ENCODE data around the gene INO80D. TPM values are rescaled to one million over a fixed set of nuclear protein-coding genes. Genes with fewer than 3 reads are reported as not detected.

The INO80D gene
- total RNA-seq, 1 experiment from 2014 or later = 46.0 TPM

DNA sequence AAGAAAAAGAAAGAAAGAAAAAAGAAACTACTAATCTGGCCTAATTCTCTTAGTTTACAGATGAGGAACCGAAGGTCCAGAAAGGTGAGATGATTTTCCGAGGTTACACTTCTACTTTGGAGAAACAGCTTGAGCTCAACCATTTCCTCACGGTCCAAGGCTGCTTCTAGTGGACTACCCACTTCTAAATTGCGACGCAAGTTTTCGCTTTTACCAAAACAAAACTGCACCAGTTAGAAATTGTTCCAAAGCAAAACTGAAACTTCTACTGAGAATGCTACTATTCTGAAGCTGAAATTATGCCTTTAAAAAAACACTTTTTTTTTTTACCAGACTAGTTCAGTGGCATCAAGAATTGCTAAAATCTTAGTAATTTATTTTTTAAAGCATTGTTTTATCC, 101.6 kb downstream of the INO80D start:
- no peak overlapping the region for H3K27ac Mint-ChIP-seq
- Histone ChIP-seq H2BK120ac (ENCODE audit: low read depth, low read length, poor library complexity, severe bottlenecking) (no peak overlapping the region), H3K79me1 (ENCODE audit: insufficient read depth, low read depth, low read length, poor library complexity, severe bottlenecking) (no peaks in the 10 kb centered on the region), H4K91ac (ENCODE audit: insufficient read length, low read depth, low read length) (no peak overlapping the region), H3T11ph (ENCODE audit: low read length) (no peak overlapping the region), H3K27ac (ENCODE audit: insufficient read length, low read depth, low read length) (no peak overlapping the region), H2BK20ac (ENCODE audit: low read depth, low read length, poor library complexity, severe bottlenecking) (no peak overlapping the region), H2BK12ac (ENCODE audit: insufficient read length, low read depth, low read length) (no peak overlapping the region), H3K9me3 (ENCODE audit: control insufficient read depth, low read depth, low read length) (no peaks in the 10 kb centered on the region), H3K4ac (ENCODE audit: low read depth, low read length) (no peak overlapping the region), H3K18ac (ENCODE audit: insufficient read length, low read depth, low read length) (no peak overlapping the region), H3K23ac (ENCODE audit: insufficient read length, low read depth, low read length) (no peak overlapping the region), H2BK15ac (ENCODE audit: low read depth, low read length) (no peak overlapping the region), H3K23me2 (ENCODE audit: insufficient read length, low read depth, low read length, poor library complexity, severe bottlenecking) (no peaks in the 10 kb centered on the region), H3K27me3 (ENCODE audit: insufficient read depth, low read length) (no peaks in the 10 kb centered on the region), H3K14ac (ENCODE audit: insufficient read depth, low read length) (no peak overlapping the region), H4K8ac (replicated peaks; ENCODE audit: insufficient read length, low read depth, low read length) (no peak overlapping the region), H4K20me1 (ENCODE audit: control insufficient read depth, insufficient read depth, insufficient read length) (no peaks in the 10 kb centered on the region), H2AK5ac (ENCODE audit: insufficient read length, low read length) (no peak overlapping the region), H3K56ac (ENCODE audit: insufficient read length, low read depth, low read length) (no peak overlapping the region), H3K9ac (ENCODE audit: extremely low read depth, insufficient read length, low read length) (no peak overlapping the region), H3K79me2 (ENCODE audit: insufficient read depth, low read length) (no peaks in the 10 kb centered on the region), H4K5ac (ENCODE audit: insufficient read length, low read depth, low read length) (no peak overlapping the region), H2AFZ (ENCODE audit: low read length) (no peak overlapping the region), H3K4me1 (ENCODE audit: insufficient read depth, low read length) (no peaks in the 10 kb centered on the region), H2BK5ac (ENCODE audit: insufficient read length, low read length) (no peak overlapping the region), H3K4me2 (ENCODE audit: insufficient read depth, insufficient read length, low read length) (no peak overlapping the region)
- no CpG with 5 or more reads among the region's 6 CpGs for WGBS (ENCODE audit: extremely low coverage, insufficient read length, low lambda C conversion rate)
- DNase-seq = no peak
- no peaks in the 10 kb centered on the region for H3K27me3 Mint-ChIP-seq (ENCODE audit: low read depth)
- H3K9me3 Mint-ChIP-seq = no peaks in the 10 kb centered on the region
- no peak overlapping the region for H3K4me3 Mint-ChIP-seq
- no peaks in the 10 kb centered on the region for H3K36me3 Mint-ChIP-seq (ENCODE audit: insufficient read depth in 1 of 3, low read depth in 3 of 3)
- TF ChIP-seq, protein P1, sequence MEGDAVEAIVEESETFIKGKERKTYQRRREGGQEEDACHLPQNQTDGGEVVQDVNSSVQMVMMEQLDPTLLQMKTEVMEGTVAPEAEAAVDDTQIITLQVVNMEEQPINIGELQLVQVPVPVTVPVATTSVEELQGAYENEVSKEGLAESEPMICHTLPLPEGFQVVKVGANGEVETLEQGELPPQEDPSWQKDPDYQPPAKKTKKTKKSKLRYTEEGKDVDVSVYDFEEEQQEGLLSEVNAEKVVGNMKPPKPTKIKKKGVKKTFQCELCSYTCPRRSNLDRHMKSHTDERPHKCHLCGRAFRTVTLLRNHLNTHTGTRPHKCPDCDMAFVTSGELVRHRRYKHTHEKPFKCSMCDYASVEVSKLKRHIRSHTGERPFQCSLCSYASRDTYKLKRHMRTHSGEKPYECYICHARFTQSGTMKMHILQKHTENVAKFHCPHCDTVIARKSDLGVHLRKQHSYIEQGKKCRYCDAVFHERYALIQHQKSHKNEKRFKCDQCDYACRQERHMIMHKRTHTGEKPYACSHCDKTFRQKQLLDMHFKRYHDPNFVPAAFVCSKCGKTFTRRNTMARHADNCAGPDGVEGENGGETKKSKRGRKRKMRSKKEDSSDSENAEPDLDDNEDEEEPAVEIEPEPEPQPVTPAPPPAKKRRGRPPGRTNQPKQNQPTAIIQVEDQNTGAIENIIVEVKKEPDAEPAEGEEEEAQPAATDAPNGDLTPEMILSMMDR (conservative IDR thresholded peaks at IDR 0.05) = no peak
- peaks cover 0 to 8% of the 10 kb centered on the region in 2 experiments; a peak in 3 of 4 replicates for H3K4me1 Mint-ChIP-seq

Measured in H9 (cell line).